Measurements from ENCODE around the gene TNRC18.

TNRC18 gene

GRCh38 chr7:5428478-5429252, 5.0 kb upstream of the TNRC18 start:
- DNase-seq = no peak

GRCh38 chr7:5426226-5426475, 2.5 kb upstream of the TNRC18 start:
- peak; percentile 83 for DNase-seq

GRCh38 chr7:5425507-5426225, 2.0 kb upstream of the TNRC18 start:
- peak; percentile 83 for DNase-seq

- peak; percentile 14 for DNase-seq
These were observed 1.3 kb upstream of the TNRC18 start for GRCh38 chr7:5424749-5425506.

- DNase-seq = peak; percentile 90
These were observed 528 bp upstream of the TNRC18 start for GRCh38 chr7:5423976-5424748.

GRCh38 chr7:5422396-5423305, 983 bp downstream of the TNRC18 start:
- no peak for DNase-seq

GRCh38 chr7:5421714-5422395, 1.8 kb downstream of the TNRC18 start:
- DNase-seq = no peak

GRCh38 chr7:5420881-5421713, 2.5 kb downstream of the TNRC18 start:
- DNase-seq = no peak

- DNase-seq = no peak
These were observed 3.4 kb downstream of the TNRC18 start for GRCh38 chr7:5420067-5420880.

GRCh38 chr7:5419539-5420066, 4.0 kb downstream of the TNRC18 start:
- DNase-seq = peak; percentile 45

- DNase-seq = no peak
These were observed 5.4 kb downstream of the TNRC18 start for GRCh38 chr7:5418285-5418582.

- DNase-seq = no peak
These were observed 6.2 kb downstream of the TNRC18 start for GRCh38 chr7:5417106-5418071.

- DNase-seq = no peak
These were observed 8.7 kb downstream of the TNRC18 start for GRCh38 chr7:5414916-5415315.

- DNase-seq = no peak
These were observed 10.2 kb downstream of the TNRC18 start for GRCh38 chr7:5413449-5413786.

GRCh38 chr7:5408777-5409176, 14.9 kb downstream of the TNRC18 start:
- no peak for DNase-seq

GRCh38 chr7:5406957-5407945, 16.4 kb downstream of the TNRC18 start:
- no peak for DNase-seq

GRCh38 chr7:5404421-5404826, 19.2 kb downstream of the TNRC18 start:
- DNase-seq = no peak
